ENCODE measurements around the gene ZNF70.

DNA sequence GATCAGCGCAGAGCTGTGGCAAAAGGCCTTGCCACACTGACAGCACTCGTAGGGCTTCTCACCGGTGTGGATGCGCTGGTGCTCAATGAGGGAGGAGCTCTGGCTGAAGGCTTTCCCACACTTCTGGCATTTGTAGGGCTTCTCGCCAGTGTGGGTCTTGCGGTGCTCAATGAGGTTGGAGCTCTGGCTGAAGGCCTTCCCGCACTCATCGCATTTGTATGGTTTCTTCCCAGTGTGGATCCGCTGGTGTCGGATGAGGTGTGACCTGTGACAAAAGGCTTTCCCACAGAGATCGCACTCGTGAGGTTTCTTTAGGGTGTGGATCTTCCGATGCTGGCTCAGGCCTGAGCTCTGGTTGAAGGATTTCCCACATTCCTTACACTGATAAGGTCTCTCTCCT, 6.9 kb downstream of the ZNF70 start:
- TF ChIP-seq POLR2A (IDR thresholded peaks at IDR 0.05) (no peak), CTCF (IDR thresholded peaks at IDR 0.05) (no peak)
